Epithelial cell of alveolus of lung (primary cell): ENCODE data around the gene KIAA0319L. TPM values are rescaled to one million over a fixed set of nuclear protein-coding genes. Genes with fewer than 3 reads are reported as not detected.

Experiments
- total RNA-seq: library from RNA; depleted of rRNA; stranded (reverse); fragments of >200 nt; gene quantifications from 2 replicates; pipeline ENCODE4 v1.2.1, GENCODE V29; 2015

Gene KIAA0319L
- total RNA-seq: 35.8 and 39.2 TPM in 2 replicates

DNA sequence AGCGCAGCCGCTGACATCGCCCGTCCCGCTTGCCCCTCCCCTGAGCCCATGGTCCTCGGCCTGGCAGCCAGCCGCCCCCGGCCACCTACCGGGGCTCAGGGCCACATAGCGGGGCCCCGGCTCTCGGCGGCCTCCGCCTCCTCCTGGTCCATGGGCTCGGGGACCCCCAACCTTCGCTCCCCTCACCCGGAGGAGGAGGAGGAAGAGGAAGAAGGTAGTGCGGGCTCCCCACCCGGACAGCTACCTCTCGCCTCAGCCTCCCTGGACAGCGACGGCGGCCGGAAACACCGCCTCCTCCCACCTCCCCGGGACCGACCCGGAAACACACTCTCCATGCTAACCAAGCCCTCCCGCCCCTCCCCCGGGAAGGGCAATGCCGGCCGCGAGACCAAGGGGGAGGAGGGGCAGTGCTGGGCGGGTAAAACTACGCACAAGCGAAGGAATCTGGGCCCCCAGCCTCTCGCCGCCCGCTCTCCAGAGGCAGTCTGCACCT lies at the start of gene KIAA0319L:
Gene KIAA0319L, minus strand, starts transcription at position 286 of the 493 bp plus-strand sequence. CDS start 2,912 bp downstream, outside the sequence.

GRCh38 chr1:35573198-35574124 lies 16.3 kb upstream of the KIAA0319L start, which contains the start of gene TFAP2E:
Gene TFAP2E, plus strand, starts transcription at chr1:35573314. Its CDS starts 264 bp downstream, at chr1:35573578.

DNA sequence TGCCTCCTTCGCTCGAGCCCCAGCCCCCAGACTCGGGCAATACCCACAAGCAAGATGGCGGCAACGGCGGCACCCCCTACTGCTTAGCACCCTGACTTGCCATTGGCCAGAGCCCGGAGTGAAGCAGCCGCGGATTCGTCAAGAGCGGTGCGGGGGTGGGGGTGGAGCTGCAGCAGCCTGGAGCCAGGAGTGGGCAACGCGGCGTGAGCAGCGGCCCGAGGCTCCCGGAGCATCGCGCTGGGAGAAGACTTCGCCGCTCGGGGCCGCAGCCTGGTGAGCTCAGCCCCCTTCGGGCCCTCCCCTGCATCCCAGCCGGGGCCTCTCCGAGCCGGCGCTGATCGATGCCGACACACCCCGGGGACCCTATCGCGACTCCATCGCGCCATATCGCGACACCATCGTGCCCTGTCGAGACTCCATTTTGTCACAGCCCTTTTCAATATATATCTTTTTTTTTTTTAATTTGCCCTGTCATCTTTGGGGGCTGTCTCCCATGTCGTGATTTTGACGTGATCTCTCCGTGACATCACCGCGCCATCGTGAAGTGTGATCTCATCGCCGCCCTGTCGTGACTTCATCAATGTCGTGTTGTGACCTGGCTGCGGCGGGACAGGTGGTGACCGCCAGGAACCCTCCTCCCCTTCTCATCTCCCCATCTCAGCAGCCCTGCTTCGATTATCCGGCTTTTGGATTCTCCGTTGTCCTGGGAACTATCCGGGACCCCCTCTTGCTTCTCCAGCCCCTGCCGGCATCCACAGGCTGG lies 589 bp upstream of the KIAA0319L start, which contains the start of gene NCDN:
Gene NCDN, plus strand, starts transcription at position 189 of the 763 bp plus-strand sequence. Its CDS starts 392 bp downstream, at position 581.

Other genes starting within 250 kb of the KIAA0319L start
- 27.9 and 28.6 TPM in 2 replicates for gene NCDN, start 396 bp upstream of the KIAA0319L start, total RNA-seq
- 0.16 and 0.26 TPM in 2 replicates for gene TFAP2E, start 15.9 kb upstream of the KIAA0319L start, total RNA-seq
- gene PSMB2, start 84.1 kb upstream of the KIAA0319L start, total RNA-seq: 49.6 and 75.6 TPM in 2 replicates
- 10.1 and 10.7 TPM in 2 replicates for gene C1orf216, start 161.5 kb upstream of the KIAA0319L start, total RNA-seq
- 3.9 and 12.7 TPM in 2 replicates for gene CLSPN, start 212.6 kb upstream of the KIAA0319L start, total RNA-seq